ENCODE results near the gene COL4A1. TPM values are rescaled to one million over a fixed set of nuclear protein-coding genes. Genes with fewer than 3 reads are reported as not detected.
A peak's percentile ranks its signal among the peaks of the same experiment; 100 is the strongest.

Gene COL4A1
- total RNA-seq, 2 donors from 2014 or later = 27.0 to 97.0 TPM

DNA sequence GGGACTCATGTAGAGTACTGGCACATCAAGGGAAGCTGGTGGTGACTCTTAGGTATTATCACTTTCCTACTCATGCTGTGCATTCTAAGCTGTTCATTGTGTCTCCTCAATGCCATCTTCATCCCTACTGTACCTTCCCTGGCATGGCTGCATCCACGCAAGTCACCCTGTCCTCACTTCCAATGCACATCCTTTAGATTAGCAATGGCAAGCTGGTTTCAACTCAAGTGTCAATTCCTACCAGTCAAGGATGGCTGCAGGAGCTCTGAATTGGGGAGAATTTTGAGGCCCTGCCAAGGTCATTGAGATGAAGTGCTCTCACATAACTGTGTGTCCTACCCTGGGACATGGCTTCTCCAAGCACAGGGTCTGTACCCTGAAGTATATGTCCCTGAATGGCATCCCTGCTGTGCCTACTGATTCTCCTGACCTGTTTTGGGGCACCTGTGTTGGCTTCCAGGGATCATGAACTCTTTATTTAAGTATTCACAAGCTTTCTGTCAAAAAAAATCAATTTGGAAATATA is 24.6 kb downstream of the COL4A1 start:
- H3K4me1 ChIP-seq = no peaks in the 10 kb centered on the region
- H3K36me3 ChIP-seq = no peaks in the 10 kb centered on the region
- TF ChIP-seq, protein P1, sequence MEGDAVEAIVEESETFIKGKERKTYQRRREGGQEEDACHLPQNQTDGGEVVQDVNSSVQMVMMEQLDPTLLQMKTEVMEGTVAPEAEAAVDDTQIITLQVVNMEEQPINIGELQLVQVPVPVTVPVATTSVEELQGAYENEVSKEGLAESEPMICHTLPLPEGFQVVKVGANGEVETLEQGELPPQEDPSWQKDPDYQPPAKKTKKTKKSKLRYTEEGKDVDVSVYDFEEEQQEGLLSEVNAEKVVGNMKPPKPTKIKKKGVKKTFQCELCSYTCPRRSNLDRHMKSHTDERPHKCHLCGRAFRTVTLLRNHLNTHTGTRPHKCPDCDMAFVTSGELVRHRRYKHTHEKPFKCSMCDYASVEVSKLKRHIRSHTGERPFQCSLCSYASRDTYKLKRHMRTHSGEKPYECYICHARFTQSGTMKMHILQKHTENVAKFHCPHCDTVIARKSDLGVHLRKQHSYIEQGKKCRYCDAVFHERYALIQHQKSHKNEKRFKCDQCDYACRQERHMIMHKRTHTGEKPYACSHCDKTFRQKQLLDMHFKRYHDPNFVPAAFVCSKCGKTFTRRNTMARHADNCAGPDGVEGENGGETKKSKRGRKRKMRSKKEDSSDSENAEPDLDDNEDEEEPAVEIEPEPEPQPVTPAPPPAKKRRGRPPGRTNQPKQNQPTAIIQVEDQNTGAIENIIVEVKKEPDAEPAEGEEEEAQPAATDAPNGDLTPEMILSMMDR (IDR thresholded peaks at IDR 0.05) = no peak
- intact Hi-C loops (cut with DNase I) = no loop called here
- no peak overlapping the region for H3K9ac ChIP-seq (ENCODE audit: low read depth in 2 of 2, low read length in 2 of 2)
- H3K9me3 ChIP-seq = no peaks in the 10 kb centered on the region
- H3K4me3 ChIP-seq = no peak overlapping the region
- no peaks in the 10 kb centered on the region for H3K27me3 ChIP-seq
- no peak overlapping the region for H3K27ac ChIP-seq
- no peak for DNase-seq

DNA sequence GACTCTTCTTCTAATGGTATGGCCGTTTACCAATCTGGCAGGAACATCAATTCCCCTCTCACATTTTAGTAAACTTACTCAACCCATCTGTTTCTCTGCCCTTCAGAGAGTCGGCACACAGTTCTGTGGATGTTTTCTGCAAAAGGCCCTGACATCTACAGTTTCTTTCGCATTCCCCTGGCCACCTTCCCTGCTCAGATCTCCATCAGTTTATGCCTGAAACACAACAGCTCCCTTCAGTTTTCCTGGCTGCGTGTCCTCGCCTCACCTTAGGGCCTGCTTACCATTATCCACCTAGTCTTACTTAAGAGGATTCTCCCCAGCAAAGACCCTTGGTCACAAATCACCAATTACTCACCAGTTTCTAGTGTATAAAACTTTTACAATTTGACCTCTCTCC is 25.2 kb downstream of the COL4A1 start:
- H3K4me1 ChIP-seq = no peaks in the 10 kb centered on the region
- H3K36me3 ChIP-seq = no peaks in the 10 kb centered on the region
- DNase-seq = no peak

DNA sequence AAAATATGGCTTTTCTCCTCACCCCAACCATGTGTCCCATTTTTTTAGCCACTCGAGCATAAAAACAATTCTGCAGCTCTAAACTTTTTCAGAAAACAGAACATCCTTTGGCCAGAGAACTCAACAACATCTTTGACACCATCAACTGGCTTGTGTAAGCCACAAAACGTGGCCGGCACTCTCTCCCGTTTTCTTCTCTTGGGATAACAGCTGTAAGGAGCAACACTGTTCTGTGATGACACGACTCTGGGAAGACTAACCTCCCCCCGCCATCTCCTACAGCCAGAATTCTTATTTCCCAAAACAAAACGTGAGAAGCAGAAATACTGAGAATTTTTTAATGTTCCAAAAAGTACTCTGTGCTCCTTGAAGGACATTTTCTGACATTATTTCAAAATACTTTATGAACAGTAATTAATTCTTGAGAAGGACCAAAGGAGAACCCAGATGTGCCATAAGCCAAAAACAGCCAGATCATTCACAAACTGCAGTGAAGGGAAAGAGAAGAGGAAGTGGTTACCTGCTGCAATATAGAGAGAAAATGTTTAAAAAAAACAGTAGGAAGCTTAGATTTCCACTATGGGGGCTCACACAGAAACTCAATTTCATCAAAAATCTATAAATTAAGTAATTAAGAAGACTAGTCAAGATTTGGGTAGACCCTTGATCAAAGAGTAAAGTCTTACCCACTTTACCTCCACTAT is 25.8 kb downstream of the COL4A1 start:
- Histone ChIP-seq H3K4me1 (no peaks in the 10 kb centered on the region), H3K36me3 (no peaks in the 10 kb centered on the region), H3K9me3 (no peaks in the 10 kb centered on the region), H3K27me3 (no peaks in the 10 kb centered on the region), H3K4me3 (no peak overlapping the region), H3K9ac (ENCODE audit: low read depth in 2 of 2, low read length in 2 of 2) (no peak overlapping the region), H3K27ac (peak overlapping the region; percentile 6)
- no peak for DNase-seq
- TF ChIP-seq, protein P1 (IDR thresholded peaks at IDR 0.05) = no peak
- intact Hi-C loops (cut with DNase I) = no loop called here

More for the DNA sequence above, 25.2 kb downstream of the COL4A1 start:
- peak overlapping the region; percentile 17 for H3K27ac ChIP-seq
- no peak overlapping the region for H3K9ac ChIP-seq (ENCODE audit: low read depth in 2 of 2, low read length in 2 of 2)
- no peak overlapping the region for H3K4me3 ChIP-seq
- H3K9me3 ChIP-seq = no peaks in the 10 kb centered on the region
- TF ChIP-seq, protein P1 (IDR thresholded peaks at IDR 0.05) = no peak
- H3K27me3 ChIP-seq = no peaks in the 10 kb centered on the region
- intact Hi-C loops (cut with DNase I) = no loop called here

DNA sequence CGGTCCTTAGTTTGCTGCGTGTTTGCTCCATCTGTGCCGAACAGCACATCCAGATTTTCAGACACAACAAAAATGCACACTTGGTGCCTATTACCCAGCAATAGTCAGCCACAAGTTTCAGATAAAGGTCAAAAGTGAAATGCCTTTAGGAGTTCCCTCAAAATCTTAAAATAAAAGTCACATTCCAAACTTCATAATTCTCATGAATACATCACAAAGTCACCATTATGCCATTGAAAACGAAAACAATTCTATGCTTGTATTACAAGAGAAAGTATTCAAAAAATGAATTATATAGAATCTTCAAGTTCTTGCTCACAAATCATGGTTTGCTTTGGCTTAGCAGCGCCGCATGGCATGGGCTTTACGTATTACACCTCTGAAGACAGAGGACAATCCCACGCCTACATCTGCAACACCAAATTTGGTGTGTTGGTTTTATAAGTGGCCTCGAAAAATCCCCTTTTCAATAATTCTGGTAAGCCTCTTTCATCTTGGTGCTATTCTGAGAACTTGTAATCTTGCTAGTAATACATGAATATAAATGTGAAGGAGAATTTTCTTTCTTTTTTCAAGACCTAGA is 26.6 kb downstream of the COL4A1 start:
- intact Hi-C loops (cut with DNase I) = no loop called here
- Histone ChIP-seq H3K27me3 (no peaks in the 10 kb centered on the region), H3K4me1 (no peaks in the 10 kb centered on the region), H3K36me3 (no peaks in the 10 kb centered on the region), H3K9me3 (no peaks in the 10 kb centered on the region), H3K9ac (ENCODE audit: low read depth in 2 of 2, low read length in 2 of 2) (no peak overlapping the region), H3K27ac (peak overlapping the region; percentile 6), H3K4me3 (no peak overlapping the region)
- no peak for DNase-seq
- TF ChIP-seq, protein P1 (IDR thresholded peaks at IDR 0.05) = no peak

DNA sequence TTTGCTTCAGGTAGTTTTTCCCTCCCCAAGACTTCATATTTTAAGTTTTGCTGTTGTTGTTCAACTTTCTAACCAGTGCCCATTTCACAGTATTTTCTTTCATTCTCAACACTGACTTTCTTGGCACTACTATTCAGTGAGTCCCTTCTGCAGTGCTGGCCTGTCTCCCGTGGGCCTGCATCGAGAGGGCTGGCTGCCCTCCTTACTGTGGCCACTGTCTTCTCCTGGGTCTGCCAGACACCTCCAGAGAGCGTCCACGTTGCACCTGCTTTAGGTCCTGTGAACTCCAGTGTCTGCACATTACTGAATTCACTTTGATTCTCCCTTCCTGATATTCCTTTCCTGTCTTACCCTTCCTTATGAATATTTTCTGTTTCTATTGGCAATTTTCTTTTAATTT is 27.3 kb downstream of the COL4A1 start:
- Histone ChIP-seq H3K27me3 (no peaks in the 10 kb centered on the region), H3K4me3 (no peak overlapping the region), H3K9ac (ENCODE audit: low read depth in 2 of 2, low read length in 2 of 2) (no peak overlapping the region), H3K27ac (no peak overlapping the region), H3K36me3 (no peaks in the 10 kb centered on the region), H3K4me1 (no peaks in the 10 kb centered on the region), H3K9me3 (no peaks in the 10 kb centered on the region)
- intact Hi-C loops (cut with DNase I) = no loop called here
- DNase-seq = no peak
- TF ChIP-seq, protein P1 (IDR thresholded peaks at IDR 0.05) = no peak

Data from colonic mucosa (tissue), 4 donors.